ENCODE results near the gene CDCA4. TPM values are rescaled to one million over a fixed set of nuclear protein-coding genes. Genes with fewer than 3 reads are reported as not detected.

Gene CDCA4
- total and polyA plus RNA-seq, 10 of the 15 experiments (the other 5 are each of a cell fraction or from before 2014, with no cell fraction given): 10.4 to 64.0 (median 52.1) TPM

GRCh38 chr14:105066240-105067071 is 45.6 kb upstream of the CDCA4 start (continued):
- TF ChIP-seq, protein P1, sequence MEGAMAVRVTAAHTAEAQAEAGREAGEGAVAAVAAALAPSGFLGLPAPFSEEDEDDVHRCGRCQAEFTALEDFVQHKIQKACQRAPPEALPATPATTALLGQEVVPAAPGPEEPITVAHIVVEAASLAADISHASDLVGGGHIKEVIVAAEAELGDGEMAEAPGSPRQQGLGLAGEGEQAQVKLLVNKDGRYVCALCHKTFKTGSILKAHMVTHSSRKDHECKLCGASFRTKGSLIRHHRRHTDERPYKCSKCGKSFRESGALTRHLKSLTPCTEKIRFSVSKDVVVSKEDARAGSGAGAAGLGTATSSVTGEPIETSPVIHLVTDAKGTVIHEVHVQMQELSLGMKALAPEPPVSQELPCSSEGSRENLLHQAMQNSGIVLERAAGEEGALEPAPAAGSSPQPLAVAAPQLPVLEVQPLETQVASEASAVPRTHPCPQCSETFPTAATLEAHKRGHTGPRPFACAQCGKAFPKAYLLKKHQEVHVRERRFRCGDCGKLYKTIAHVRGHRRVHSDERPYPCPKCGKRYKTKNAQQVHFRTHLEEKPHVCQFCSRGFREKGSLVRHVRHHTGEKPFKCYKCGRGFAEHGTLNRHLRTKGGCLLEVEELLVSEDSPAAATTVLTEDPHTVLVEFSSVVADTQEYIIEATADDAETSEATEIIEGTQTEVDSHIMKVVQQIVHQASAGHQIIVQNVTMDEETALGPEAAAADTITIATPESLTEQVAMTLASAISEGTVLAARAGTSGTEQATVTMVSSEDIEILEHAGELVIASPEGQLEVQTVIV (IDR thresholded peaks at IDR 0.05; ENCODE audit: borderline replicate concordance, partially characterized antibody): no peak
- TF ChIP-seq, protein P2, sequence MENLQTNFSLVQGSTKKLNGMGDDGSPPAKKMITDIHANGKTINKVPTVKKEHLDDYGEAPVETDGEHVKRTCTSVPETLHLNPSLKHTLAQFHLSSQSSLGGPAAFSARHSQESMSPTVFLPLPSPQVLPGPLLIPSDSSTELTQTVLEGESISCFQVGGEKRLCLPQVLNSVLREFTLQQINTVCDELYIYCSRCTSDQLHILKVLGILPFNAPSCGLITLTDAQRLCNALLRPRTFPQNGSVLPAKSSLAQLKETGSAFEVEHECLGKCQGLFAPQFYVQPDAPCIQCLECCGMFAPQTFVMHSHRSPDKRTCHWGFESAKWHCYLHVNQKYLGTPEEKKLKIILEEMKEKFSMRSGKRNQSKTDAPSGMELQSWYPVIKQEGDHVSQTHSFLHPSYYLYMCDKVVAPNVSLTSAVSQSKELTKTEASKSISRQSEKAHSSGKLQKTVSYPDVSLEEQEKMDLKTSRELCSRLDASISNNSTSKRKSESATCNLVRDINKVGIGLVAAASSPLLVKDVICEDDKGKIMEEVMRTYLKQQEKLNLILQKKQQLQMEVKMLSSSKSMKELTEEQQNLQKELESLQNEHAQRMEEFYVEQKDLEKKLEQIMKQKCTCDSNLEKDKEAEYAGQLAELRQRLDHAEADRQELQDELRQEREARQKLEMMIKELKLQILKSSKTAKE (IDR thresholded peaks at IDR 0.05; ENCODE audit: low read depth, poor library complexity, severe bottlenecking): no peak
- TF ChIP-seq PAX5 (IDR thresholded peaks at IDR 0.05; ENCODE audit: borderline replicate concordance, low read depth, low read length) (0 out of 2 replicates have a peak, but pooled peaks have one; percentile 4), BACH1 (IDR thresholded peaks at IDR 0.05; ENCODE audit: borderline replicate concordance) (peak; percentile 57; the same call in 1 of the 2 replicates), ETV6 (conservative IDR thresholded peaks at IDR 0.05 in 1 of 2, IDR thresholded peaks at IDR 0.05 in 1 of 2; ENCODE audit: borderline replicate concordance in 1 of 2, low read depth in 1 of 2) (no peak), MTA2 (IDR thresholded peaks at IDR 0.05; ENCODE audit: low read depth) (no peak), IKZF2 (IDR thresholded peaks at IDR 0.05) (peak; percentile 49 to 50; a peak in 2 of 4 replicates), BHLHE40 (IDR thresholded peaks at IDR 0.05; ENCODE audit: borderline replicate concordance in 1 of 2, low read depth in 2 of 2, low read length in 1 of 2) (peak in 1 of 2 experiments; percentile 55; a peak in 1 of 4 replicates), RBBP5 (conservative IDR thresholded peaks at IDR 0.05) (no peak), MTA3 (IDR thresholded peaks at IDR 0.05; ENCODE audit: borderline replicate concordance, low read length) (no peak), EED (IDR thresholded peaks at IDR 0.05; ENCODE audit: low read depth) (peak; percentile 85), ZZZ3 (IDR thresholded peaks at IDR 0.05; ENCODE audit: control insufficient read depth, insufficient read length, low read depth) (no peak), STAT3 (IDR thresholded peaks at IDR 0.05; ENCODE audit: low read depth, low read length) (no peak), RELA (IDR thresholded peaks at IDR 0.05; ENCODE audit: borderline replicate concordance, partially characterized antibody) (peak; percentile 35), CHD4 (IDR thresholded peaks at IDR 0.05) (no peak), RAD51 (IDR thresholded peaks at IDR 0.05) (no peak), PAX8 (IDR thresholded peaks at IDR 0.05) (no peak), SMC3 (IDR thresholded peaks at IDR 0.05; ENCODE audit: borderline replicate concordance, low read length) (no peak), DPF2 (IDR thresholded peaks at IDR 0.05) (no peak)
- TF ChIP-seq, protein P3, sequence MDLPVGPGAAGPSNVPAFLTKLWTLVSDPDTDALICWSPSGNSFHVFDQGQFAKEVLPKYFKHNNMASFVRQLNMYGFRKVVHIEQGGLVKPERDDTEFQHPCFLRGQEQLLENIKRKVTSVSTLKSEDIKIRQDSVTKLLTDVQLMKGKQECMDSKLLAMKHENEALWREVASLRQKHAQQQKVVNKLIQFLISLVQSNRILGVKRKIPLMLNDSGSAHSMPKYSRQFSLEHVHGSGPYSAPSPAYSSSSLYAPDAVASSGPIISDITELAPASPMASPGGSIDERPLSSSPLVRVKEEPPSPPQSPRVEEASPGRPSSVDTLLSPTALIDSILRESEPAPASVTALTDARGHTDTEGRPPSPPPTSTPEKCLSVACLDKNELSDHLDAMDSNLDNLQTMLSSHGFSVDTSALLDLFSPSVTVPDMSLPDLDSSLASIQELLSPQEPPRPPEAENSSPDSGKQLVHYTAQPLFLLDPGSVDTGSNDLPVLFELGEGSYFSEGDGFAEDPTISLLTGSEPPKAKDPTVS (IDR thresholded peaks at IDR 0.05; ENCODE audit: low read depth, low read length): no peak

Data from GM12878 (cell line).